ENCODE data around the gene FGGY.
"Not testable (repeated sequence)": the region's sequence is repeated elsewhere in the genome, so short reads cannot be mapped to it uniquely, and the experiment has no call there.

The FGGY gene

DNA sequence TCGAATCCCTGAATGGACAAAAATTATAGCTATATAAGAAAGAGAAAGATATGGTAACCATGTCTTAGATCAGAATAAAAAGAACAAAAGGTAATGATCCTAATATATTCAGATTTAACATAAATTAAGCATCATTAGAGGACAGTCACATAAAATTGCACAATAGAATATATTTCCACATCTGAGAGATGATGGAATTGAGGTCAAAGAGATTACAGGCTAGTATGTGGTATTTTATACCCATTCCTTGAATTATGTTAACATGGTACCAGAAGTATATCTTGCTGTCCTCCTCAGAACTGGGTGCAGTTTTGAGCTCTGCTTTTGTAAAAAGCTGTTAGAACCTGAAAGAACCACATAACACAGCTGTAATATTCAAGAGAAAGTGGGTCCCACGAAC lies 272.3 kb downstream of the FGGY start:
- Histone ChIP-seq H3K27me3 (ENCODE audit: insufficient read depth, low read length) (no peaks in the 10 kb centered on the region), H3K36me3 (ENCODE audit: insufficient read depth, low read length) (no peaks in the 10 kb centered on the region), H3K4me3 (ENCODE audit: low read length) (no peak overlapping the region), H2AFZ (ENCODE audit: low read depth, low read length) (no peak overlapping the region), H3K4me1 (ENCODE audit: insufficient read depth, low read length) (no peaks in the 10 kb centered on the region), H3K9me3 (ENCODE audit: low read length) (peaks cover 3% of the 10 kb centered on the region)

DNA sequence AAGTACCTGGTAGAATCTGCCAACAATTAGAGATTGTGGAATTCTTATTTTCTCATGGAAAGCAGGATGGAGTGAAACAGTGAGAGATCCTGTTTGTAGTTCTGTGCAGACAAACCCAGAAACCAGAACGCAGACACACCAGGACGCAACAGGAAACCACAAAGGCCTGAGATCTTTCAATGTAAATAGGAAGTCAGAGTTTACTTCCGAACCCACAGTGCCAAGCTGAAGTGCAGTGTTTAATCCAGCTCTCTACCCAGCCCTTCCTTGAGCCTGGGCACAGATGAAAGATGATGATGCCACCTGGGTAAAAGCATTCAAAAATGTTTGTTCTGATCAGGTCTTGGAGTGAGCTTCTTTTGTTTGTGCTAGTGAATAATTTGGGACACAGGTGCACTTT lies 273.6 kb downstream of the FGGY start:
- Histone ChIP-seq H3K36me3 (ENCODE audit: insufficient read depth, low read length) (no peaks in the 10 kb centered on the region), H2AFZ (ENCODE audit: low read depth, low read length) (no peak overlapping the region), H3K4me3 (ENCODE audit: low read length) (no peak overlapping the region), H3K9me3 (ENCODE audit: low read length) (peaks cover 3% of the 10 kb centered on the region), H3K27me3 (ENCODE audit: insufficient read depth, low read length) (no peaks in the 10 kb centered on the region), H3K4me1 (ENCODE audit: insufficient read depth, low read length) (no peaks in the 10 kb centered on the region)

DNA sequence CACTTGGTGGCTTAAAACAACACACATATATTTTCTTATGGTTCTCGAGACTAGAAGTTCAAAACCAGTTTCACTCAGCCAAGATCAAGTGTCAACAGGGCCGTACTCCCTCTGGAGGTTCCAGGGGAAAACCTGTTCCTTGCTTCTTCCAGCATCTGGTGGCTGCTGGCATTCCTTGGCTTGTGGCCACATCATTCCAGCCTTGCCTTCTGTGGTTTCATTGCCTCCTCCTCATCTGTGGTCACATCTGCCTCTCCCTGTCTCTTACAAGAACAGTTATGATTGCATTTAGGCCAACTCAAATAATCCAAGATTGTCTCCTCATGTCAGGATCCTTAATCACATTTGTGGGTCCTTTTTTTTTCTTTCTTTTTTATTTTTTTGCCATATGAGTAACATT lies 277.2 kb downstream of the FGGY start:
- no peaks in the 10 kb centered on the region for H3K4me1 ChIP-seq (ENCODE audit: insufficient read depth, low read length)
- H3K36me3 ChIP-seq (ENCODE audit: insufficient read depth, low read length) = no peaks in the 10 kb centered on the region
- no peak overlapping the region for H2AFZ ChIP-seq (ENCODE audit: low read depth, low read length)
- H3K4me3 ChIP-seq (ENCODE audit: low read length) = no peak overlapping the region
- H3K27me3 ChIP-seq (ENCODE audit: insufficient read depth, low read length) = no peaks in the 10 kb centered on the region
- H3K9me3 ChIP-seq (ENCODE audit: low read length) = peaks cover 3% of the 10 kb centered on the region

DNA sequence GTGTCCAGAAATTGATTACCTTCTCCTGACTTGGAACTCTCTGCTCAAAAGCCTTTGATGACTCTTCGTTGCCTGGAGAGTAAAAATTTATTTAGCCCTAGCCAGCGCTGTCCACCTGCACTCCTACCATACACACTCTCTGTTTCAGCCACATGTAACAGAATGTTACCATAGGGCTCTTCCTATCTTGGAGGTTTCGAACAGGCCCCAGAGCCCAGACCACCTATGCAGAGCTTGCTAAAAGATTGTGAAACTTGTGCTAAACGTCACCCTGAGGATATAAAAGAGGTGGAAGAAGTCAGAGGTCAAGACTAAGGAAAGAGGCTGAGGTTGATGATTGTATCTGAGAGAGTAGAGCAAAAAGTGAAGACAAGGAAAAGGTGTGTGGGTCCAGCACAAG lies 280.9 kb downstream of the FGGY start:
- H3K4me3 ChIP-seq (ENCODE audit: low read length) = no peak overlapping the region

DNA sequence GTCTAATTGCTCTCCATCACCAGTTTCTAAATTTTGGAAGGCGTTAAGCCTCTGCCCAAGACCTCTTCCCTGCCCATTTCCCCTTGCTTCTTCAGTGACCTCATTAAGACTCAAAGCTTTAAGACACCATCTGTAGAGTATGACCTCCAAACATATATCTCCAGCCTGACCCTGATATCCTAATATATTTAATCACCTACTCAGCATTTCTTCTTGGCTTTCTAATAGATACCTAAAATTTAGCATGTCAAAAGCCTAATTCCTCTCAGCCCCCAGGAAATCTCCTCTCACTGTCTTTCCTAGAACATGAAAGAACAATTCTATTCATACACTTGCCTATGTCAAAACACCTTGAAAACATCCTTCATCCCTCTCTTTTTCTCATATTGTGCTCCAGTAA lies 282.3 kb downstream of the FGGY start:
- no peaks in the 10 kb centered on the region for H3K27me3 ChIP-seq (ENCODE audit: insufficient read depth, low read length)
- H3K4me1 ChIP-seq (ENCODE audit: insufficient read depth, low read length) = no peaks in the 10 kb centered on the region
- peaks cover under 1% of the 10 kb centered on the region for H3K9me3 ChIP-seq (ENCODE audit: low read length)
- H2AFZ ChIP-seq (ENCODE audit: low read depth, low read length) = no peak overlapping the region
- H3K4me3 ChIP-seq (ENCODE audit: low read length) = no peak overlapping the region
- H3K36me3 ChIP-seq (ENCODE audit: insufficient read depth, low read length) = no peaks in the 10 kb centered on the region

More for the DNA sequence above, 280.9 kb downstream of the FGGY start:
- H3K4me1 ChIP-seq (ENCODE audit: insufficient read depth, low read length) = no peaks in the 10 kb centered on the region
- no peaks in the 10 kb centered on the region for H3K36me3 ChIP-seq (ENCODE audit: insufficient read depth, low read length)
- H3K9me3 ChIP-seq (ENCODE audit: low read length) = peaks cover 3% of the 10 kb centered on the region
- no peaks in the 10 kb centered on the region for H3K27me3 ChIP-seq (ENCODE audit: insufficient read depth, low read length)
- H2AFZ ChIP-seq (ENCODE audit: low read depth, low read length) = no peak overlapping the region

DNA sequence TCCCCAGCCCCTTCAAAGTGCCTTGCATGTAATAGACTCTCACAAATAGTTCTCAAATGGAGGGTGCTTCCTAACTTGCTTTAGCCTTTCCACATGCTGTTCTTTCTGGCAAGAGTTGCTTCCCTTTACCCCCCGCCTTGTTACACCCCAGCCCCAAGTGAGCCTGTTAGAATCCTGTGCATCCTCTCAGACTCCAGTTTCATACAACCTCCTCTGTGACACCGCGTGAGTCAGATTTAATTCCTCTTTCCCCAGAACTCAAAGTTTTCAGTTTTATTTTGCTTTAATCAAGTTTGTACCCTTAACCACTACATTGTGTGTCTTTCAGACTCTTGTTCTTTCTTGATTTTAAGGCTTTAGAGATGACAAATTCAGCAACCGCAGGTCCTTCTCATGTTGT lies 283.4 kb downstream of the FGGY start:
- H2AFZ ChIP-seq (ENCODE audit: low read depth, low read length) = no peak overlapping the region
- no peaks in the 10 kb centered on the region for H3K4me1 ChIP-seq (ENCODE audit: insufficient read depth, low read length)
- H3K4me3 ChIP-seq (ENCODE audit: low read length) = no peak overlapping the region
- H3K36me3 ChIP-seq (ENCODE audit: insufficient read depth, low read length) = no peaks in the 10 kb centered on the region
- no peaks in the 10 kb centered on the region for H3K9me3 ChIP-seq (ENCODE audit: low read length)
- H3K27me3 ChIP-seq (ENCODE audit: insufficient read depth, low read length) = no peaks in the 10 kb centered on the region

DNA sequence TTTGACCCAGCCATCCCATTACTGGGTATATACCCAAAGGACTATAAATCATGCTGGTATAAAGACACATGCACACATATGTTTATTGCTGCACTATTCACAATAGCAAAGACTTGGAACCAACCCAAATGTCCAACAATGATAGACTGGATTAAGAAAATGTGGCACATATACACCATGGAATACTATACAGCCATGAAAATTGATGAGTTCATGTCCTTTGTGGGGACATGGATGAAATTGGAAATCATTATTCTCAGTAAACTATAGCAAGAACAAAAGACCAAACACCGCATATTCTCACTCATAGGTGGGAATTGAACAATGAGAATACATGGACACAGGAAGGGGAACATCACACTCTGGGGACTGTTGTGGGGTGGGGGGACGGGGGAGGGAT lies 295.5 kb downstream of the FGGY start:
- H3K4me3 ChIP-seq (ENCODE audit: low read length); H2AFZ ChIP-seq (ENCODE audit: low read depth, low read length); H3K36me3 ChIP-seq (ENCODE audit: insufficient read depth, low read length); H3K9me3 ChIP-seq (ENCODE audit: low read length); H3K27me3 ChIP-seq (ENCODE audit: insufficient read depth, low read length): not testable (repeated sequence)
- H3K4me1 ChIP-seq (ENCODE audit: insufficient read depth, low read length) = peaks cover 14% of the 10 kb centered on the region

DNA sequence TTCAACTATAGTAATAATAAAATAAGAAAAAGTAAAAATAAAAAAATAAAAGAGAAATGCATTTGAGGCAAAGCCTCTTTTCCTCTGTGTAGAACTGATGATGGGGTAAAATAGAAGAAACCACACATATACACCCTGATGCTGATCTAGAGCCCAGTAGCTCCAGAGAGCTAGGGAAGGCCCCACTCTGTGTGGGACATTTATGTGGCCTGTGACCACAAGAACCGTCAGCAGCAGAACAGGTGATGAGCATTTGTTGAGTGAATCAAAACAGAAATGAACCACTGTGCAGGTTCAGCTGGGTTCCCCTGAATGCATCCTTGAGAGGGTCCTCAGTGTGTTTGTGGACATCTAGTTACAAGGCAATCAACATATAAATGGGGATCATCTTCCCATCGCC lies 296.0 kb downstream of the FGGY start:
- Histone ChIP-seq H3K27me3 (ENCODE audit: insufficient read depth, low read length) (no peaks in the 10 kb centered on the region), H3K36me3 (ENCODE audit: insufficient read depth, low read length) (no peaks in the 10 kb centered on the region), H3K4me1 (ENCODE audit: insufficient read depth, low read length) (peaks cover 14% of the 10 kb centered on the region), H2AFZ (ENCODE audit: low read depth, low read length) (no peak overlapping the region), H3K9me3 (ENCODE audit: low read length) (no peaks in the 10 kb centered on the region), H3K4me3 (ENCODE audit: low read length) (no peak overlapping the region)

DNA sequence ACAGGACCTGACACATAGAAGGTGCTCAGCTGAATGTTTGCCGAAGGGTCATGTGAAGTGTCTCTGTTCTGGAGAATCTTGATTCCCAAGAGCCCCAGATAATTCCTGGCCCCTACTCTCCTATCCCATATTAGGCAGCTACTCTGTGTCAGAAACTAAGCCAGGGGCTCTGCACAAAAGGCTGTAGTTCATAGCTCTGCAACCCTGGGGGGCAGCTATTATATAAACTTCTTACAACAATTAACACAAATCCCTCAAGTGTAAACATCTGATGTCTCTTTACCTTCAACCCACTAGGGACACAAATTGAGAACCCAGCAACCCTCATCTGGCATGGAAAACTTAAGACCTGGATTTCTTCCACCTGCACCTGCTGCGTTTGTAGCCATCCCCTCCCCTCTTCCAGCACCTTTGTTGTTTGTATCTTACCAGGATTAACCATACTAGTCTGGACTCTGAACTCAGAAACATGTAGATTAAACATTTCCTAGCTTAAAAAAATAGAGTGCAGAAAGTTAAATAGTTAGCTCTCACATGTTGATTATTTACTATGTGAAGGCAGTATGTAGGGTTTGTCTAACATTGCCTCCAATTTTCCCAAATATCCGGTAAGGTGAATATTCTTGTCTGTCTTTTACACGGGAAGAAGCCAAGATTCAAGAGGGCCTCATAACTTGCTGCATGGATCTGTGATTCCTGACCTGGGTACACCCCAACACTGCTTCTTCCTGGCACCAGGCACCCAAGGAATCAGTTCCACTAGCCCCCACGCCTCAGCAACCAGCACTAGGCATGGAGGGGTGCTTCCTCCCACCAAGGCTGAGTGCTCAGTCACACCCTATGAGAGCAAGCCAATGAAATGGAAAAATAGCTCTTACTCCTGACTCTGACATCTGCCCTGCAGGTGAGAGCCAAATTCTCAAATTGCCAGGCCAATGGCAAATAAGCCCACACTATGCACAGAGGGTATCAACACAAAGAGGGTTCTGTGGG lies 297.2 kb downstream of the FGGY start:
- no peaks in the 10 kb centered on the region for H3K9me3 ChIP-seq (ENCODE audit: low read length)
- H3K36me3 ChIP-seq (ENCODE audit: insufficient read depth, low read length) = no peaks in the 10 kb centered on the region
- H2AFZ ChIP-seq (ENCODE audit: low read depth, low read length) = no peak overlapping the region
- no peak overlapping the region for H3K4me3 ChIP-seq (ENCODE audit: low read length)
- peaks cover 14% of the 10 kb centered on the region for H3K4me1 ChIP-seq (ENCODE audit: insufficient read depth, low read length)
- no peaks in the 10 kb centered on the region for H3K27me3 ChIP-seq (ENCODE audit: insufficient read depth, low read length)

DNA sequence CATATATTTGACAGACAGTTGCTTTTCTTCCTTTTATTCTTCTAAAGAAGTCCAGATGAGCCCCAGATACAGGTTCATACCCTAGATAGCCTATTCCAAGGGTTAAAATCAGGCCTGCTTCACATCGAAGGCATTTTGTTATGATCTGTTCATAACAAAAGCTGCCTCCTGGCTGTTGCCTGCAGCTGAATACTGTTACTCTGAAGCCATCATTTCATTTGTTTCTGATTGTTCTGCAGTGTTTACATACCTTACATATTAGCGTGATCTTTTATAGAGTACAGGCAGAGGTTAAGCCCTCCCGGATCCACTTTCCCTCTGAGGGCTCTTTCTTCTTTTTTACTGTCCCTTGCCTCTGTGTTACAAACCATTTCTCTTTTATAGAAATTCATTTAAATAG lies 298.9 kb downstream of the FGGY start:
- H2AFZ ChIP-seq (ENCODE audit: low read depth, low read length) = no peak overlapping the region
- H3K4me1 ChIP-seq (ENCODE audit: insufficient read depth, low read length) = peaks cover 14% of the 10 kb centered on the region
- no peak overlapping the region for H3K4me3 ChIP-seq (ENCODE audit: low read length)
- no peaks in the 10 kb centered on the region for H3K9me3 ChIP-seq (ENCODE audit: low read length)
- no peaks in the 10 kb centered on the region for H3K27me3 ChIP-seq (ENCODE audit: insufficient read depth, low read length)
- H3K36me3 ChIP-seq (ENCODE audit: insufficient read depth, low read length) = no peaks in the 10 kb centered on the region

DNA sequence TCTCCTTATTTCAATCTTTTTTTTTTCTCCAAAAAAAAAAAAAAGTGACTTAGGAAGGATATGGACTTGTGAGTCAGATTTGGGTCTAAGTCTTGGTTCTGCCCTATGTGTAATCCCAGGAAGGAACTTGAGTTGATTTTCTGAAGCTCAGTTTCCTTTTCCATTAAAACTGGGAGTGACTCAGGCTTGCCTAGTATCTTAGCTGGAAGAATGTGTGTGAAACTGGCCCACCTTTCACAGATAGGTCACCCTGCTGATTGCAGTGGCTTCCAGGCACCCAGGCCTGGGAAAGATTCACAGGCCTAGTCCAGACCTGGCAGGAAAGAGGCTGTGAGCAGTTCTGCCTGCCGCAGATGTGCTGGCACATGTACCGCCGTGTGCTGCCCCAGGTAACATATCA lies 299.5 kb downstream of the FGGY start:
- H3K9me3 ChIP-seq (ENCODE audit: low read length) = no peaks in the 10 kb centered on the region
- no peak overlapping the region for H3K4me3 ChIP-seq (ENCODE audit: low read length)
- no peaks in the 10 kb centered on the region for H3K27me3 ChIP-seq (ENCODE audit: insufficient read depth, low read length)
- peaks cover 14% of the 10 kb centered on the region for H3K4me1 ChIP-seq (ENCODE audit: insufficient read depth, low read length)
- no peaks in the 10 kb centered on the region for H3K36me3 ChIP-seq (ENCODE audit: insufficient read depth, low read length)
- no peak overlapping the region for H2AFZ ChIP-seq (ENCODE audit: low read depth, low read length)

DNA sequence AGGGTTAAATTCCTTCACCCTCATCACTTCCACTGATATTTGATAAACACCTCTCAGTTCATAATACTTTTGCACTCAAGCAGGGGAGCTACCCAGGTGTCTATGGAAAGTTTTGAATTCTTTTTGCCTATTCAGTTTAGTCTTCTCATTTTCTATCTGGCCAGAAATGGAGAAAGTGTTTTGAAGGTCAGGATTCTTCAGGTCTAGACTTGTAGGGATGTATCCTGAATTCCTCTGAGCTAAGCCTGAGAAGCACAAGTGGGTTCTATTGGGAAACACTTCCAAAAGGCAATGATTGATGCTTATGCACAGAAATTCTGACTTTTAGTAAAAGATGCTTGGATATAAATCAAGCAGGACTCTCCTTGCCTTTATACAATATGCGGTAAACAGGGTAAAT lies 300.1 kb downstream of the FGGY start:
- Histone ChIP-seq H3K4me1 (ENCODE audit: insufficient read depth, low read length) (peaks cover 14% of the 10 kb centered on the region), H2AFZ (ENCODE audit: low read depth, low read length) (no peak overlapping the region), H3K27me3 (ENCODE audit: insufficient read depth, low read length) (no peaks in the 10 kb centered on the region), H3K9me3 (ENCODE audit: low read length) (no peaks in the 10 kb centered on the region), H3K4me3 (ENCODE audit: low read length) (no peak overlapping the region), H3K36me3 (ENCODE audit: insufficient read depth, low read length) (no peaks in the 10 kb centered on the region)

DNA sequence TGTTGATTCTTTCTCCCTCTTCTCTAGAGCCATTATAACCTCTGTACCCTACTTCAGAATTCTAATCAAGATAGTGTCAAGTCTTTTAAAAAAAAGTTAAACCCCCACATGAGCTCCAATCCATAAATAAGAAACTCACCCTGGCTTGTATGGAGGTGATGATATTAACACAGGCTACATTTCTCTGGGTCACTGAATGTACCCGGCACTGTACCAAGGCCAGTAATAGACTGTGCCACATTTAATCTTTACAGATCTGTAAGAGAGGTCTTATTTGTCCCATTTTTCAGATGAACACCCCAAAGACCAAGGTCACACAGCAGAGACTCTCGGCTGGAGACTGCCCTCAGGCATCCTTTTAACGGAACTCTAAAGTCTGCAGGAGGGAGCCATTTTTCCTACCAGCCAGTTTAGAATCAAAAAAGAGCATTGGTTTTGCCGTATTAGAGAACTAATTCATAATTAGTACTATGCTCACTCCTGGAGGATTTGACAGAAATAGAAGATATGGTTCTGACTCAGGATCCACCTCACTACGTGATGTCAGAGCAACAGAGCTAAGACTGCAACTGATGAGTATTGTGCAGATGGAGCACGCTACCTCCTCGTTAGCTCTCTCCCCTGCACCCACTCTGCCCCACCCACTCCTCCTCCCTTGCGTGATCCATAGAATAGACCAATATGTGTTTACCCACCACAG lies 300.7 kb downstream of the FGGY start:
- Histone ChIP-seq H3K36me3 (ENCODE audit: insufficient read depth, low read length) (no peaks in the 10 kb centered on the region), H3K27me3 (ENCODE audit: insufficient read depth, low read length) (no peaks in the 10 kb centered on the region), H2AFZ (ENCODE audit: low read depth, low read length) (no peak overlapping the region), H3K4me1 (ENCODE audit: insufficient read depth, low read length) (peaks cover 14% of the 10 kb centered on the region), H3K9me3 (ENCODE audit: low read length) (no peaks in the 10 kb centered on the region), H3K4me3 (ENCODE audit: low read length) (no peak overlapping the region)
